HepG2 (cell line): ENCODE data around the gene GPC4. TPM values are rescaled to one million over a fixed set of nuclear protein-coding genes. Genes with fewer than 3 reads are reported as not detected.

Experiments
- ATAC-seq: fragments of 200-7000 bp; cut with Tn5 transposase; 3 replicates; pipeline ENCODE4 v1.9.1; 2020; ENCODE audit warnings: mild to moderate bottlenecking, moderate library complexity
- BruUV-seq: library from RNA; stranded (reverse); fragments of 400-500 nt; replicated peaks from 2 replicates; lab custom pipeline; 2021; lab: Mats Ljungman, UMichigan
- CTCF ChIA-PET: fragments of 300-600 bp; formaldehyde crosslinking; extraction: SDS; loops from one replicate; lab custom pipeline; 2021; ENCODE audit warnings: low total read pairs, inconsistent platforms, low intra/inter-chr PET ratio; lab: Yijun Ruan, JAX
- POLR2A ChIA-PET: fragments of 350-600 bp; sonication (Branson Sonifier 250); formaldehyde crosslinking; loops from one replicate; lab custom pipeline; 2020; ENCODE audit warnings: antibody characterized with exemption, inconsistent platforms; lab: Yijun Ruan, JAX
- DNase-seq: peaks from one replicate; pipeline ENCODE4 v3.0.0-alpha.2; 2015; ENCODE audit warnings: low spot score
- FAIRE-seq: peaks from 3 replicates; lab custom pipeline; 2011; peaks lifted over from hg19 to GRCh38; lab: Jason Lieb, UNC
- H2AFZ ChIP-seq: one replicate; pipeline ENCODE4 v1.6.1; 2011; ENCODE audit warnings: low read length, inconsistent platforms
- H3K27ac ChIP-seq: fragments of 300-600 bp; 3 replicates; pipeline ENCODE4 v1.8.0; 2011; ENCODE audit warnings: mixed run types, mild to moderate bottlenecking, mixed read lengths, low read length, inconsistent platforms; ENCODE audit not compliant: insufficient read depth; ENCODE audit errors: extremely low read length
- H3K27me3 ChIP-seq, 2 experiments: fragments of 200-600 bp in 1 of 2; 2 replicates in 1 of 2; 3 replicates in 1 of 2; pipeline versions ENCODE4 v1.6.0 to v1.8.0; 2011; ENCODE audit warnings: low read length in 2 of 2, mild to moderate bottlenecking in 2 of 2, moderate library complexity in 2 of 2, inconsistent platforms in 1 of 2; ENCODE audit not compliant: insufficient read depth in 2 of 2, control insufficient read depth in 1 of 2
- H3K36me3 ChIP-seq, 2 experiments: fragments of 200-600 bp in 1 of 2; replicated peaks in 1 of 2; 2 replicates in 1 of 2; 3 replicates in 1 of 2; pipeline versions ENCODE4 v1.5.1 to v1.8.0; 2011; ENCODE audit warnings: low read length in 2 of 2, inconsistent platforms in 1 of 2; ENCODE audit not compliant: insufficient read depth in 2 of 2, control insufficient read depth in 1 of 2
- H3K4me1 ChIP-seq: 2 replicates; pipeline ENCODE4 v1.5.1; 2012; ENCODE audit warnings: low read length, inconsistent platforms; ENCODE audit not compliant: insufficient read depth
- H3K4me2 ChIP-seq: 2 replicates; pipeline ENCODE4 v1.6.0; 2011; ENCODE audit warnings: low read depth, low read length, inconsistent platforms
- H3K4me3 ChIP-seq, 3 experiments: fragments of 200-600 bp in 1 of 3; sonication (generic), shearing (Covaris generic) in 1 of 3; replicated peaks in 1 of 3; 2 replicates each; pipeline ENCODE4 v1.5.1; 2011 to 2016; ENCODE audit warnings: low read length in 3 of 3, inconsistent platforms in 2 of 3, low read depth in 2 of 3, mild to moderate bottlenecking in 2 of 3, control low read depth in 1 of 3, mixed read lengths in 1 of 3; ENCODE audit not compliant: insufficient read depth in 1 of 3
- H3K79me2 ChIP-seq: one replicate; pipeline ENCODE4 v1.6.1; 2011; ENCODE audit warnings: low read length, inconsistent platforms; ENCODE audit not compliant: insufficient read depth
- H3K9ac ChIP-seq: 2 replicates; pipeline ENCODE4 v1.6.0; 2011; ENCODE audit warnings: mild to moderate bottlenecking, low read depth, low read length, inconsistent platforms; ENCODE audit not compliant: insufficient read depth
- H3K9me3 ChIP-seq: 2 replicates; pipeline ENCODE4 v1.5.1; 2012; ENCODE audit warnings: mild to moderate bottlenecking, low read length
- H4K20me1 ChIP-seq: 2 replicates; pipeline ENCODE4 v1.6.0; 2011; ENCODE audit warnings: inconsistent platforms, mild to moderate bottlenecking, low read length, moderate library complexity; ENCODE audit not compliant: insufficient read depth
- NR2F2 ChIP-seq: IDR thresholded peaks from 2 replicates; pipeline ENCODE4 v1.6.1; 2012; ENCODE audit warnings: low read depth, inconsistent platforms, borderline replicate concordance
- RFX3 ChIP-seq: IDR thresholded peaks from 2 replicates; pipeline ENCODE4 v1.6.1; 2016; ENCODE audit warnings: missing biosample characterization, missing genetic modification reagents
- TAF1 ChIP-seq: sonication (generic); formaldehyde crosslinking; IDR thresholded peaks from 2 replicates; pipeline ENCODE4 v1.4.0; 2020; ENCODE audit warnings: missing genetic modification reagents
- TEAD3 ChIP-seq: optimal IDR thresholded peaks from 2 replicates; pipeline ENCODE3; 2016; ENCODE audit warnings: borderline replicate concordance
- XBP1 ChIP-seq: sonication (generic); formaldehyde crosslinking; IDR thresholded peaks from 2 replicates; pipeline ENCODE4 v1.5.0; 2020; ENCODE audit warnings: missing genetic modification reagents
- XRCC5 ChIP-seq: fragments of 200-400 bp; formaldehyde crosslinking; optimal IDR thresholded peaks from 2 replicates; pipeline ENCODE3; 2017; ENCODE audit warnings: mild to moderate bottlenecking, low read length
- ZBTB8A ChIP-seq: sonication (generic); formaldehyde crosslinking; IDR thresholded peaks from 2 replicates; pipeline ENCODE4 v1.4.0; 2020; ENCODE audit warnings: mild to moderate bottlenecking, low read depth, missing genetic modification reagents, borderline replicate concordance
- ZNF292 ChIP-seq: sonication (generic); formaldehyde crosslinking; IDR thresholded peaks from 2 replicates; pipeline ENCODE4 v1.8.1; 2022; ENCODE audit warnings: mild to moderate bottlenecking, low read depth, missing genetic modification reagents, borderline replicate concordance
- ZNF354B ChIP-seq: sonication (generic); formaldehyde crosslinking; IDR thresholded peaks from 2 replicates; pipeline ENCODE4 v1.8.0; 2022; ENCODE audit warnings: mild to moderate bottlenecking, missing genetic modification reagents
- ZNF446 ChIP-seq: sonication (generic); formaldehyde crosslinking; IDR thresholded peaks from 2 replicates; pipeline ENCODE4 v1.5.0; 2020; ENCODE audit warnings: mild to moderate bottlenecking, missing genetic modification reagents
- ZNF781 ChIP-seq: sonication (generic); formaldehyde crosslinking; IDR thresholded peaks from 2 replicates; pipeline ENCODE4 v1.5.1; 2020; ENCODE audit warnings: borderline replicate concordance, mild to moderate bottlenecking, missing genetic modification reagents; ENCODE audit errors: not compliant biosample characterization
- ZZZ3 ChIP-seq: sonication (generic); formaldehyde crosslinking; IDR thresholded peaks from 2 replicates; pipeline ENCODE4 v1.4.0; 2020; ENCODE audit warnings: missing genetic modification reagents, mild to moderate bottlenecking, borderline replicate concordance
- WGBS: methylation state at CpG from one replicate; pipeline ENCODE4 v1.1.6; 2017; ENCODE audit warnings: low lambda C conversion rate; 5-methylcytosine and 5-hydroxymethylcytosine counted together
- in situ Hi-C: cut with HindIII; loops from 2 replicates; pipeline ENCODE4 v1.10.0; 2017; ENCODE audit warnings: low pct_unique_long_range_greater_than_20kb; ENCODE audit not compliant: extremely low pct_ligation_motif_present
- intact Hi-C: fragments of 100-400 bp; cut with micrococcal nuclease; formaldehyde crosslinking; loops from one replicate; pipeline ENCODE4 v1.10.0; 2022; ENCODE audit not compliant: unreplicated experiment
- polyA plus RNA-seq, 8 experiments: library from polyadenylated mRNA; depleted of rRNA in 3 of 8; stranded (reverse) in 7 of 8; unstranded in 1 of 8; fragments of >200 nt; fragmentation: Illumina TruSeq in 4 of 8; extraction: Trizol in 4 of 8; gene quantifications; 2 replicates each; pipeline versions ENCODE4 v1.2.1 to v1.2.3, GENCODE V29; 2011 to 2016; ENCODE audit warnings: low read depth in 4 of 8, missing spikeins in 1 of 8, mixed read lengths in 1 of 8; ENCODE audit not compliant: insufficient read depth in 1 of 8
- total RNA-seq, 5 experiments: library from RNA; depleted of rRNA; stranded (reverse); fragments of >200 nt; fragmentation: Illumina TruSeq; extraction: Trizol; gene quantifications; 2 replicates each; pipeline ENCODE4 v1.2.3, GENCODE V29; 2016; ENCODE audit warnings: low read depth in 1 of 5

The GPC4 gene
- total and polyA plus RNA-seq, 2 of the 13 experiments (the other 11 are each of a cell fraction or from before 2014, with no cell fraction given), result 0.29 to 0.38 TPM

DNA sequence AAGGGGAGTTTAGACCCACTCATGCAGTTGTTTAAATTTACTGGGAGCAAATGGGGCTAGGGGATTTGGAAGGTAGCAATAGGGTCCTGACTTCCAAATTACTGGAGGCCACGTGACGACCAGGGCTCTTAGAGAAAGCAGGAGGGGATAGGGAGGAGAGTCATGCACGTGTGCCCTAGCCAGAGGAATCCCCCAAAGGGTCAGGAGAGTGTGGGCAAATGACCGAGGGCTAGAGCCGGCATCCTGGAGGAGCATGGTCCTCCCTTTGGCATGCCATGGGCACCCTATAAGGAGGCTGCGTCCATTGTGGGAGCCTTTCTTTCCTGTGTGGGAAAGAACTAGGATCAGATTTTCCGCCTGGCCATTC, 25.5 kb upstream of the GPC4 start:
- WGBS, result 0% methylated on average over 2 of the region's 7 CpGs
- TF ChIP-seq ZNF446 (CRISPR knock-in tag), result no peak
- no peak for TF ChIP-seq XBP1 (CRISPR knock-in tag)
- TF ChIP-seq ZBTB8A (CRISPR knock-in tag), result no peak
- no peak for TF ChIP-seq ZNF354B
- no peak for TF ChIP-seq ZNF292
- TF ChIP-seq TAF1 (CRISPR knock-in tag), result no peak
- TF ChIP-seq NR2F2, result no peak
- TF ChIP-seq RFX3, result no peak
- TF ChIP-seq TEAD3 (CRISPR knock-in tag), result no peak
- TF ChIP-seq XRCC5, result no peak
- no peak for TF ChIP-seq ZZZ3
- no peak for TF ChIP-seq ZNF781
- H2AFZ ChIP-seq, result no peak overlapping the region
- no peaks in the 10 kb centered on the region for H3K9me3 ChIP-seq
- H3K4me3 ChIP-seq, result no peak overlapping the region
- no peak for DNase-seq
- peaks cover 0 to 6% of the 10 kb centered on the region in 2 experiments; a peak in 1 of 5 replicates for H3K27me3 ChIP-seq
- H3K4me1 ChIP-seq, result no peaks in the 10 kb centered on the region
- ATAC-seq, result no peak
- H3K4me2 ChIP-seq, result no peak overlapping the region
- H4K20me1 ChIP-seq, result no peaks in the 10 kb centered on the region
- intact Hi-C loops (no loop called here), in situ Hi-C loops (no loop called here)
- H3K9ac ChIP-seq, result no peak overlapping the region
- no peaks in the 10 kb centered on the region for H3K79me2 ChIP-seq
- FAIRE-seq, result no peak
- ChIA-PET CTCF (no interaction called here), POLR2A (no interaction called here)
- no TSS peak for BruUV-seq
- H3K36me3 ChIP-seq, result no peaks in the 10 kb centered on the region
- no peak overlapping the region for H3K27ac ChIP-seq
